Lower lobe of right lung (tissue), 2 donors: ENCODE measurements around the gene KATNBL1. TPM values are rescaled to one million over a fixed set of nuclear protein-coding genes. Genes with fewer than 3 reads are reported as not detected.

Experiments used
- ATAC-seq, 2 donors: fragments of 200-7000 bp; cut with Tn5 transposase; one replicate each; pipeline ENCODE4 v1.9.1; 2020 to 2022; ENCODE audit warnings: mild to moderate bottlenecking in 2 of 2, moderate library complexity in 2 of 2
- DNase-seq: peaks from one replicate; pipeline ENCODE4 v3.0.0-alpha.2; 2020
- H3K27ac ChIP-seq: fragments of 200-600 bp; one replicate; pipeline ENCODE4 v1.8.0; 2022
- H3K27me3 ChIP-seq: fragments of 200-600 bp; one replicate; pipeline ENCODE4 v1.8.0; 2022; ENCODE audit warnings: low read depth
- H3K36me3 ChIP-seq: fragments of 200-600 bp; one replicate; pipeline ENCODE4 v1.8.0; 2022; ENCODE audit warnings: mild to moderate bottlenecking
- H3K4me1 ChIP-seq: fragments of 200-600 bp; one replicate; pipeline ENCODE4 v1.8.0; 2022
- H3K4me3 ChIP-seq: fragments of 200-600 bp; one replicate; pipeline ENCODE4 v1.8.0; 2022; ENCODE audit warnings: mild to moderate bottlenecking
- H3K9me3 ChIP-seq: fragments of 200-600 bp; one replicate; pipeline ENCODE4 v1.8.0; 2022
- CTCF ChIP-seq: fragments of 200-600 bp; IDR thresholded peaks from one replicate; pipeline ENCODE4 v1.8.0; 2022; ENCODE audit warnings: antibody characterized with exemption, mild to moderate bottlenecking
- intact Hi-C: fragments of 100-400 bp; cut with DNase I; formaldehyde crosslinking; loops from one replicate; pipeline ENCODE4 v1.11.0; 2022
- total RNA-seq: library from RNA; stranded (reverse); fragmentation: NEBNext Ultra II Directional; extraction: Animal tissue kit (Norgen Biotek cat#: 25700); gene quantifications from one replicate; pipeline ENCODE4 v1.2.1, GENCODE V29; 2021
- donor health status: DM: no; HTN: yes; CAD: no; lungs with severe emphysema.

KATNBL1 gene
- total RNA-seq, 1 donor from 2014 or later = 44.1 TPM

GRCh38 chr15:34246276-34246976, 36.5 kb upstream of the KATNBL1 start:
- Histone ChIP-seq H3K27me3 (no peaks in the 10 kb centered on the region), H3K4me3 (no peak overlapping the region), H3K9me3 (no peaks in the 10 kb centered on the region), H3K4me1 (no peaks in the 10 kb centered on the region), H3K36me3 (peaks cover 86% of the 10 kb centered on the region), H3K27ac (no peak overlapping the region)
- TF ChIP-seq CTCF = no peak
- ATAC-seq = no peak
- no peak for DNase-seq
- intact Hi-C loops = no loop called here

- H3K4me3 ChIP-seq = no peak overlapping the region
- H3K36me3 ChIP-seq = peaks cover 87% of the 10 kb centered on the region
- no peak overlapping the region for H3K27ac ChIP-seq
- no peak for TF ChIP-seq CTCF
- no peaks in the 10 kb centered on the region for H3K4me1 ChIP-seq
- intact Hi-C loops = no loop called here
- no peaks in the 10 kb centered on the region for H3K9me3 ChIP-seq
- DNase-seq (no peak), ATAC-seq (no peak)
- no peaks in the 10 kb centered on the region for H3K27me3 ChIP-seq
These were observed 33.3 kb upstream of the KATNBL1 start for GRCh38 chr15:34243226-34243625.

- intact Hi-C loops = no loop called here
- Histone ChIP-seq H3K4me1 (no peaks in the 10 kb centered on the region), H3K27me3 (no peaks in the 10 kb centered on the region), H3K36me3 (peaks cover 87% of the 10 kb centered on the region), H3K9me3 (no peaks in the 10 kb centered on the region), H3K27ac (no peak overlapping the region), H3K4me3 (no peak overlapping the region)
- TF ChIP-seq CTCF = no peak
- ATAC-seq = no peak
- DNase-seq = no peak
These were observed 32.4 kb upstream of the KATNBL1 start for GRCh38 chr15:34242331-34242710.

- ATAC-seq = peak; percentile 53 to 58
- H3K9me3 ChIP-seq = no peaks in the 10 kb centered on the region
- no peak overlapping the region for H3K4me3 ChIP-seq
- TF ChIP-seq CTCF = peak; percentile 81
- peaks cover 89% of the 10 kb centered on the region for H3K36me3 ChIP-seq
- no peaks in the 10 kb centered on the region for H3K27me3 ChIP-seq
- intact Hi-C loops = no loop called here
- no peaks in the 10 kb centered on the region for H3K4me1 ChIP-seq
- no peak for DNase-seq
- H3K27ac ChIP-seq = no peak overlapping the region
These were observed 31.8 kb upstream of the KATNBL1 start for GRCh38 chr15:34241376-34242330.

- H3K27me3 ChIP-seq = no peaks in the 10 kb centered on the region
- H3K27ac ChIP-seq = no peak overlapping the region
- TF ChIP-seq CTCF = no peak
- H3K4me3 ChIP-seq = no peak overlapping the region
- intact Hi-C loops = no loop called here
- ATAC-seq (no peak), DNase-seq (no peak)
- no peaks in the 10 kb centered on the region for H3K9me3 ChIP-seq
- peaks cover 93% of the 10 kb centered on the region for H3K36me3 ChIP-seq
- H3K4me1 ChIP-seq = no peaks in the 10 kb centered on the region
These were observed 30.6 kb upstream of the KATNBL1 start for GRCh38 chr15:34240537-34240936.
